ENCODE data around the gene NAT8. TPM values are rescaled to one million over a fixed set of nuclear protein-coding genes. Genes with fewer than 3 reads are reported as not detected.
"Not testable (repeated sequence)": the region's sequence is repeated elsewhere in the genome, so short reads cannot be mapped to it uniquely, and the experiment has no call there.

NAT8 gene
- total RNA-seq, 2 experiments from 2014 or later = not detected

GRCh38 chr2:73669976-73670375 is 27.8 kb upstream of the NAT8 start:
- intact Hi-C loops (cut with DNase I, micrococcal nuclease); H3K4me3 Mint-ChIP-seq; H3K9me3 Mint-ChIP-seq (ENCODE audit: low read depth); H3K27me3 Mint-ChIP-seq; H3K4me1 Mint-ChIP-seq; H3K27ac Mint-ChIP-seq; ATAC-seq; DNase-seq; H3K36me3 Mint-ChIP-seq (ENCODE audit: low read depth): not testable (repeated sequence)
- POLR2A ChIA-PET = interaction anchor here (0.6 kb wide), 1 partner anchor 17 kb away, joined by 3 read pairs; no protein-coding TSS in a partner anchor
- CTCF ChIA-PET = interaction anchor here (0.9 to 1.8 kb wide), 3 partner anchors 10 to 42 kb away, joined by 3 to 5 read pairs (median 4); no protein-coding TSS in a partner anchor

- H3K36me3 Mint-ChIP-seq (ENCODE audit: low read depth); ATAC-seq; H3K4me3 Mint-ChIP-seq; intact Hi-C loops (cut with DNase I, micrococcal nuclease); POLR2A ChIA-PET; H3K9me3 Mint-ChIP-seq (ENCODE audit: low read depth); H3K4me1 Mint-ChIP-seq; DNase-seq; H3K27me3 Mint-ChIP-seq; H3K27ac Mint-ChIP-seq: not testable (repeated sequence)
- CTCF ChIA-PET = interaction anchor here (1.3 kb wide), 1 partner anchor 13 kb away, joined by 5 read pairs; no protein-coding TSS in a partner anchor
These were observed 25.0 kb upstream of the NAT8 start for GRCh38 chr2:73667239-73667638.

GRCh38 chr2:73654175-73654574 is 12.0 kb upstream of the NAT8 start:
- Mint-ChIP-seq H3K9me3 (ENCODE audit: low read depth) (no peaks in the 10 kb centered on the region), H3K36me3 (ENCODE audit: low read depth) (no peaks in the 10 kb centered on the region), H3K27me3 (peaks cover 2% of the 10 kb centered on the region), H3K27ac (no peak overlapping the region), H3K4me1 (no peaks in the 10 kb centered on the region), H3K4me3 (no peak overlapping the region)
- intact Hi-C loops (cut with DNase I, micrococcal nuclease) = no loop called here
- POLR2A ChIA-PET = no interaction called here
- DNase-seq (no peak), ATAC-seq (no peak)
- CTCF ChIA-PET = no interaction called here

- H3K36me3 Mint-ChIP-seq (ENCODE audit: low read depth) = no peaks in the 10 kb centered on the region
- ChIA-PET CTCF (no interaction called here), POLR2A (no interaction called here)
- H3K9me3 Mint-ChIP-seq (ENCODE audit: low read depth) = no peaks in the 10 kb centered on the region
- H3K27ac Mint-ChIP-seq = no peak overlapping the region
- H3K4me1 Mint-ChIP-seq = no peaks in the 10 kb centered on the region
- H3K4me3 Mint-ChIP-seq = no peak overlapping the region
- no peak for DNase-seq
- no peak for ATAC-seq
- intact Hi-C loops (cut with DNase I, micrococcal nuclease) = no loop called here
- H3K27me3 Mint-ChIP-seq = no peaks in the 10 kb centered on the region
These were observed 10.1 kb upstream of the NAT8 start for GRCh38 chr2:73652348-73652747.

GRCh38 chr2:73651591-73652230 is 9.5 kb upstream of the NAT8 start:
- Mint-ChIP-seq H3K27ac (no peak overlapping the region), H3K4me1 (no peaks in the 10 kb centered on the region), H3K36me3 (ENCODE audit: low read depth) (no peaks in the 10 kb centered on the region), H3K4me3 (no peak overlapping the region), H3K27me3 (peaks cover 2% of the 10 kb centered on the region), H3K9me3 (ENCODE audit: low read depth) (no peaks in the 10 kb centered on the region)
- intact Hi-C loops (cut with DNase I, micrococcal nuclease) = no loop called here
- CTCF ChIA-PET = interaction anchor here (0.6 kb wide), 1 partner anchor 399 kb away, joined by 3 read pairs; no protein-coding TSS in a partner anchor
- POLR2A ChIA-PET = no interaction called here
- DNase-seq (no peak), ATAC-seq (no peak)

GRCh38 chr2:73647690-73648089 is 5.5 kb upstream of the NAT8 start:
- peaks cover 11% of the 10 kb centered on the region for H3K27me3 Mint-ChIP-seq
- intact Hi-C loops (cut with DNase I, micrococcal nuclease); H3K4me3 Mint-ChIP-seq; H3K36me3 Mint-ChIP-seq (ENCODE audit: low read depth); POLR2A ChIA-PET; H3K27ac Mint-ChIP-seq; H3K4me1 Mint-ChIP-seq; DNase-seq; H3K9me3 Mint-ChIP-seq (ENCODE audit: low read depth); ATAC-seq: not testable (repeated sequence)
- CTCF ChIA-PET = interaction anchor here (1.5 kb wide), 1 partner anchor 22 kb away, joined by 3 read pairs; no protein-coding TSS in a partner anchor

GRCh38 chr2:73641767-73642062 is 507 bp downstream of the NAT8 start:
- H3K27ac Mint-ChIP-seq = no peak overlapping the region
- peaks cover 6% of the 10 kb centered on the region for H3K9me3 Mint-ChIP-seq (ENCODE audit: low read depth)
- CTCF ChIA-PET = no interaction called here
- peaks cover 2% of the 10 kb centered on the region for H3K36me3 Mint-ChIP-seq (ENCODE audit: low read depth)
- POLR2A ChIA-PET = no interaction called here
- no peak for ATAC-seq
- H3K27me3 Mint-ChIP-seq = peaks cover 12% of the 10 kb centered on the region
- no peak for DNase-seq
- H3K4me3 Mint-ChIP-seq = no peak overlapping the region
- intact Hi-C loops (cut with DNase I, micrococcal nuclease) = no loop called here
- no peaks in the 10 kb centered on the region for H3K4me1 Mint-ChIP-seq

- ATAC-seq = no peak
- CTCF ChIA-PET = no interaction called here
- Mint-ChIP-seq H3K27ac (no peak overlapping the region), H3K27me3 (peaks cover 11% of the 10 kb centered on the region), H3K9me3 (ENCODE audit: low read depth) (peaks cover 6% of the 10 kb centered on the region), H3K4me1 (no peaks in the 10 kb centered on the region), H3K4me3 (no peak overlapping the region), H3K36me3 (ENCODE audit: low read depth) (peaks cover 2% of the 10 kb centered on the region)
- POLR2A ChIA-PET = no interaction called here
- no peak for DNase-seq
- intact Hi-C loops (cut with DNase I, micrococcal nuclease) = no loop called here
These were observed 1.1 kb downstream of the NAT8 start for GRCh38 chr2:73640946-73641766.

- no peak overlapping the region for H3K27ac Mint-ChIP-seq
- H3K9me3 Mint-ChIP-seq (ENCODE audit: low read depth) = peaks cover 6% of the 10 kb centered on the region
- H3K4me1 Mint-ChIP-seq = no peaks in the 10 kb centered on the region
- POLR2A ChIA-PET = no interaction called here
- no peak overlapping the region for H3K4me3 Mint-ChIP-seq
- CTCF ChIA-PET = no interaction called here
- peaks cover 2% of the 10 kb centered on the region for H3K36me3 Mint-ChIP-seq (ENCODE audit: low read depth)
- DNase-seq = no peak
- intact Hi-C loops (cut with DNase I, micrococcal nuclease) = no loop called here
- peaks cover 11% of the 10 kb centered on the region for H3K27me3 Mint-ChIP-seq
- ATAC-seq = no peak
These were observed 1.7 kb downstream of the NAT8 start for GRCh38 chr2:73640511-73640911.

GRCh38 chr2:73638429-73638828 is 3.8 kb downstream of the NAT8 start:
- ATAC-seq (no peak), DNase-seq (no peak)
- POLR2A ChIA-PET = no interaction called here
- no peak overlapping the region for H3K4me3 Mint-ChIP-seq
- H3K4me1 Mint-ChIP-seq = no peaks in the 10 kb centered on the region
- H3K27me3 Mint-ChIP-seq = peaks cover 4% of the 10 kb centered on the region
- H3K9me3 Mint-ChIP-seq (ENCODE audit: low read depth) = peaks cover 6% of the 10 kb centered on the region
- no peak overlapping the region for H3K27ac Mint-ChIP-seq
- CTCF ChIA-PET = no interaction called here
- peaks cover 2% of the 10 kb centered on the region for H3K36me3 Mint-ChIP-seq (ENCODE audit: low read depth)
- intact Hi-C loops (cut with DNase I, micrococcal nuclease) = no loop called here

- ATAC-seq; H3K27ac Mint-ChIP-seq; CTCF ChIA-PET; DNase-seq; H3K27me3 Mint-ChIP-seq; H3K9me3 Mint-ChIP-seq (ENCODE audit: low read depth); POLR2A ChIA-PET; intact Hi-C loops (cut with DNase I, micrococcal nuclease); H3K4me1 Mint-ChIP-seq; H3K36me3 Mint-ChIP-seq (ENCODE audit: low read depth); H3K4me3 Mint-ChIP-seq: not testable (repeated sequence)
These were observed 5.2 kb downstream of the NAT8 start for GRCh38 chr2:73636977-73637376.

GRCh38 chr2:73630662-73631266 is 11.5 kb downstream of the NAT8 start:
- CTCF ChIA-PET; POLR2A ChIA-PET; H3K27ac Mint-ChIP-seq; H3K36me3 Mint-ChIP-seq (ENCODE audit: low read depth); H3K27me3 Mint-ChIP-seq; H3K4me1 Mint-ChIP-seq; H3K4me3 Mint-ChIP-seq; intact Hi-C loops (cut with DNase I, micrococcal nuclease); H3K9me3 Mint-ChIP-seq (ENCODE audit: low read depth): not testable (repeated sequence)
- peak; percentile 84 for ATAC-seq
- DNase-seq = peak; percentile 24
